Measurements from ENCODE around the gene SCART1.

- TF ChIP-seq FOXM1 (IDR thresholded peaks at IDR 0.05; ENCODE audit: borderline replicate concordance, low read depth) (no peak), CEBPB (IDR thresholded peaks at IDR 0.05) (no peak), ZBTB7A (IDR thresholded peaks at IDR 0.05; ENCODE audit: low read depth) (no peak), USF1 (IDR thresholded peaks at IDR 0.05) (no peak), EGR1 (IDR thresholded peaks at IDR 0.05) (no peak), EP300 (IDR thresholded peaks at IDR 0.05; ENCODE audit: borderline replicate concordance) (no peak)
These were observed 30.7 kb upstream of the SCART1 start for GRCh38 chr10:133422807-133423771.
